Measurements from ENCODE around the gene MYMK. TPM values are rescaled to one million over a fixed set of nuclear protein-coding genes. Genes with fewer than 3 reads are reported as not detected.

The MYMK gene
- total and polyA plus RNA-seq, 12 donors: not detected

- Histone ChIP-seq H3K9me3 (no peaks in the 10 kb centered on the region), H3K27ac (no peak overlapping the region), H3K4me3 (no peak overlapping the region), H3K36me3 (no peaks in the 10 kb centered on the region), H3K4me1 (peaks cover 14 to 43% (median 30%) of the 10 kb centered on the region in 9 donors), H3K27me3 (peaks cover 0 to 26% (median 0%) of the 10 kb centered on the region in 7 donors)
- peak in 1 of 2 donors; percentile 8 for DNase-seq
- 61 to 62% methylated on average over 8 of the region's 8 CpGs for WGBS, 2 donors
- intact Hi-C loops (cut with DNase I): no loop called here
- ATAC-seq: no peak
- no peak for TF ChIP-seq CTCF (IDR thresholded peaks at IDR 0.05)
Measured at GRCh38 chr9:133525677-133526076, 918 bp upstream of the MYMK start.

DNA sequence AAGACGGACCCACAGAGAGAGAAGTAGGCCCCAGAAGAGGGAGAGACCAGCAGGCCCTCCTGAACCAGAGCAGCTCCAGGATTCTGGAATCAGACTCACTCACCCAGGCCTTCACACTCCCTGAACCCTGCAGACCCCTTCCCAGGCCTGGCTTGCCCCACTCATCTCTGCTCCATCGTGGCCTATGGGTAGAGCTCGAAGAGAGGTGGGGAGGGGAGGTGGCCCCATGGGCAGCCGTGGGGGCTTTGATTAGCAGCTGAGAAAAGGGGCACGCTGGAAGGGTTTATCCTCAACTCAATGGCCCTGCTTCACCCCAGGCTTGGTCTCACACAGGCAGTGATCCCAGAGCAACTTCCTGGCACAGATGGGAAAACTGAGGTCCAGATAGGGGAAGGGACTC is 613 bp downstream of the MYMK start:
- H3K27ac ChIP-seq: no peak overlapping the region
- WGBS, 2 donors: 83 to 92% methylated on average over 5 of the region's 5 CpGs
- intact Hi-C loops (cut with DNase I): no loop called here
- ATAC-seq (no peak), DNase-seq (no peak)
- no peak for TF ChIP-seq CTCF (IDR thresholded peaks at IDR 0.05)
- no peak overlapping the region for H3K4me3 ChIP-seq
- H3K4me1 ChIP-seq: peaks cover 14 to 36% (median 30%) of the 10 kb centered on the region in 9 donors
- H3K36me3 ChIP-seq: no peaks in the 10 kb centered on the region
- no peaks in the 10 kb centered on the region for H3K9me3 ChIP-seq
- H3K27me3 ChIP-seq: peaks cover 0 to 15% (median 0%) of the 10 kb centered on the region in 7 donors

DNA sequence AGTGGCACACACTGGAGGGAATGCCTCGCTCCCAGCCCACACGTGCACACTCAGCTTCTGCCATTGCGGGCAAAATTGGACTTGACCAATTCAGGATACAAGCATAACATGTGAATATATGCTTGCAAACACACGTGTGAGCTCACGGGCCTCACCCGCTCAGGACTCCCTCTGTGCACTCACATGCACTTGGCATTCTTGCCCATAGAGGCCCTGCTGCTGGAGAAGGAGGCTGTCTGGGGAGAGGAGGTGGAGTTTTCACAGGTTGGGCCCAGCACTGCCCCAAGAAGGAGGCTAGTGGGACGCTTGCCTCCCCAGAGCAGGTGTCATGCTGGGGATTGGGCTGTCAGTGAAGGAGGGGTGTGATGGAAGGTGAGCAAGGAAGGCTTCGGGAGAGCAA is 1.7 kb downstream of the MYMK start:
- 90 to 97% methylated on average over 8 of the region's 8 CpGs for WGBS, 2 donors
- DNase-seq (no peak), ATAC-seq (no peak)
- Histone ChIP-seq H3K36me3 (no peaks in the 10 kb centered on the region), H3K9me3 (no peaks in the 10 kb centered on the region), H3K27ac (no peak overlapping the region), H3K4me1 (peaks cover 9 to 25% (median 22%) of the 10 kb centered on the region in 9 donors), H3K4me3 (no peak overlapping the region), H3K27me3 (peaks cover 0 to 7% (median 0%) of the 10 kb centered on the region in 7 donors)
- intact Hi-C loops (cut with DNase I): no loop called here
- no peak for TF ChIP-seq CTCF (IDR thresholded peaks at IDR 0.05)

GRCh38 chr9:133522073-133522910 is 2.5 kb downstream of the MYMK start:
- DNase-seq: peak in 1 of 2 donors; percentile 12
- Histone ChIP-seq H3K27ac (no peak overlapping the region), H3K4me1 (peaks cover 5 to 17% (median 14%) of the 10 kb centered on the region in 9 donors), H3K27me3 (peaks cover 0 to 4% (median 0%) of the 10 kb centered on the region in 7 donors), H3K36me3 (no peaks in the 10 kb centered on the region), H3K9me3 (no peaks in the 10 kb centered on the region), H3K4me3 (no peak overlapping the region)
- 88% methylated on average over 14 of the region's 14 CpGs for WGBS, 2 donors
- intact Hi-C loops (cut with DNase I): no loop called here
- TF ChIP-seq CTCF (IDR thresholded peaks at IDR 0.05): no peak
- no peak for ATAC-seq

All from heart right ventricle (tissue), 16 donors.